Liver (tissue), 9 donors: Measurements from ENCODE around the gene INPP5F. TPM values are rescaled to one million over a fixed set of nuclear protein-coding genes. Genes with fewer than 3 reads are reported as not detected.

Experiments used
- DNase-seq: peaks from one replicate; pipeline ENCODE4 v3.0.0-alpha.2; 2017; ENCODE audit warnings: low spot score
- H3K27ac ChIP-seq, 2 donors: one replicate each; pipeline ENCODE4 v1.7.0; 2013; ENCODE audit warnings: inconsistent platforms in 2 of 2, low read length in 2 of 2, control low read depth in 1 of 2, low read depth in 1 of 2, mild to moderate bottlenecking in 1 of 2
- H3K27me3 ChIP-seq, 4 donors: one replicate each; pipeline versions ENCODE4 v1.6.1 to v1.7.0; 2013; ENCODE audit warnings: low read length in 3 of 4, inconsistent platforms in 1 of 4, mild to moderate bottlenecking in 1 of 4, moderate library complexity in 1 of 4; ENCODE audit not compliant: control insufficient read depth in 4 of 4, insufficient read depth in 4 of 4
- H3K36me3 ChIP-seq, 4 donors: one replicate each; pipeline versions ENCODE4 v1.6.1 to v1.7.0; 2013; ENCODE audit warnings: low read length in 3 of 4, mild to moderate bottlenecking in 3 of 4, low read depth in 1 of 4, moderate library complexity in 1 of 4; ENCODE audit not compliant: control insufficient read depth in 4 of 4, insufficient read depth in 3 of 4
- H3K4me1 ChIP-seq, 4 donors: one replicate each; pipeline versions ENCODE4 v1.6.1 to v1.7.0; 2013; ENCODE audit warnings: low read length in 3 of 4, mild to moderate bottlenecking in 3 of 4, moderate library complexity in 1 of 4; ENCODE audit not compliant: control insufficient read depth in 4 of 4, insufficient read depth in 4 of 4
- H3K4me3 ChIP-seq, 3 donors: one replicate each; pipeline versions ENCODE4 v1.6.1 to v1.7.0; 2013; ENCODE audit warnings: low read length in 3 of 3, control low read depth in 1 of 3, low read depth in 1 of 3, mild to moderate bottlenecking in 1 of 3
- H3K9ac ChIP-seq, 2 donors: one replicate each; pipeline ENCODE4 v1.7.0; 2013; ENCODE audit warnings: low read length in 2 of 2, mild to moderate bottlenecking in 2 of 2, moderate library complexity in 2 of 2, control low read depth in 1 of 2, low read depth in 1 of 2
- H3K9me3 ChIP-seq, 4 donors: one replicate each; pipeline versions ENCODE4 v1.6.1 to v1.7.0; 2013; ENCODE audit warnings: low read length in 3 of 4; ENCODE audit not compliant: control insufficient read depth in 4 of 4
- EGR1 ChIP-seq, 2 donors: IDR thresholded peaks; 2 replicates each; pipeline ENCODE4 v1.6.1; 2016 to 2018; ENCODE audit warnings: antibody characterized with exemption in 2 of 2, low read depth in 2 of 2
- FOXA1 ChIP-seq: IDR thresholded peaks from 2 replicates; pipeline ENCODE4 v1.6.1; 2016; ENCODE audit warnings: antibody characterized with exemption
- FOXA2 ChIP-seq: IDR thresholded peaks from 2 replicates; pipeline ENCODE4 v1.6.1; 2016; ENCODE audit warnings: antibody characterized with exemption
- GABPA ChIP-seq, 2 donors: IDR thresholded peaks in 1 of 2; conservative IDR thresholded peaks in 1 of 2; 2 replicates each; pipeline ENCODE4 v1.6.1; 2016; ENCODE audit warnings: antibody characterized with exemption in 2 of 2, mild to moderate bottlenecking in 1 of 2, moderate library complexity in 1 of 2
- HNF4A ChIP-seq, 2 donors: conservative IDR thresholded peaks; 2 replicates each; pipeline ENCODE4 v1.6.1; 2016; ENCODE audit warnings: antibody characterized with exemption in 2 of 2, mild to moderate bottlenecking in 2 of 2
- JUND ChIP-seq, 2 donors: IDR thresholded peaks; 2 replicates each; pipeline ENCODE4 v1.6.1; 2016; ENCODE audit warnings: antibody characterized with exemption in 2 of 2
- NR2F2 ChIP-seq: IDR thresholded peaks from 2 replicates; pipeline ENCODE4 v1.6.1; 2016; ENCODE audit warnings: antibody characterized with exemption
- RAD21 ChIP-seq, 2 donors: IDR thresholded peaks; 2 replicates each; pipeline ENCODE4 v1.6.1; 2016; ENCODE audit warnings: antibody characterized with exemption in 2 of 2, mild to moderate bottlenecking in 2 of 2
- RXRA ChIP-seq, 2 donors: IDR thresholded peaks; 2 replicates each; pipeline ENCODE4 v1.6.1; 2017 to 2018; ENCODE audit warnings: antibody characterized with exemption in 2 of 2, mild to moderate bottlenecking in 1 of 2
- SP1 ChIP-seq: IDR thresholded peaks from 2 replicates; pipeline ENCODE4 v1.6.1; 2018; ENCODE audit warnings: antibody characterized with exemption, mild to moderate bottlenecking
- YY1 ChIP-seq: IDR thresholded peaks from 2 replicates; pipeline ENCODE4 v1.6.1; 2016; ENCODE audit warnings: antibody characterized with exemption, mild to moderate bottlenecking
- WGBS: extraction: QIAGEN DNeasy Blood & Tissue Kit; methylation state at CpG from one replicate; pipeline ENCODE4 v1.1.7; 2013; 5-methylcytosine and 5-hydroxymethylcytosine counted together
- polyA plus RNA-seq, 2 donors: library from polyadenylated mRNA; stranded (reverse) in 1 of 2; unstranded in 1 of 2; fragments of 200-250 nt in 1 of 2; fragments of >200 nt in 1 of 2; fragmentation: Nextera tagmentation in 1 of 2; extraction: Ambion mirVana in 1 of 2; gene quantifications; one replicate each; pipeline versions ENCODE4 v1.2.1 to v1.2.3, GENCODE V29; 2013 to 2015
- total RNA-seq, 2 donors: library from RNA; depleted of rRNA; stranded (reverse); fragments of >200 nt; gene quantifications; one replicate each; pipeline ENCODE4 v1.2.3, GENCODE V29; 2014
- TF ChIP-seq, protein P1 (sequence below): fragments of 150-350 bp; IDR thresholded peaks from 2 replicates; pipeline ENCODE4 v1.5.1; 2017; ENCODE audit warnings: improper control_type of control experiment, low read depth, low read length; ENCODE audit not compliant: missing input control
- TF ChIP-seq, protein P2 (sequence below): IDR thresholded peaks from 2 replicates; pipeline ENCODE4 v1.6.1; 2016; ENCODE audit warnings: antibody characterized with exemption
- TF ChIP-seq, protein P3 (sequence below): IDR thresholded peaks from 2 replicates; pipeline ENCODE4 v1.6.1; 2016; ENCODE audit warnings: antibody characterized with exemption, mild to moderate bottlenecking
- TF ChIP-seq, protein P4 (sequence below): IDR thresholded peaks from 2 replicates; pipeline ENCODE4 v1.6.1; 2016; ENCODE audit warnings: antibody characterized with exemption
- donor health status: healthy.
- donor health status: healthy.
- donor health status: healthy.
- donor health status: healthy.
- donor health status: healthy.

The INPP5F gene
- total and polyA plus RNA-seq, 4 donors, result 1.1 to 8.1 (median 2.1) TPM

DNA sequence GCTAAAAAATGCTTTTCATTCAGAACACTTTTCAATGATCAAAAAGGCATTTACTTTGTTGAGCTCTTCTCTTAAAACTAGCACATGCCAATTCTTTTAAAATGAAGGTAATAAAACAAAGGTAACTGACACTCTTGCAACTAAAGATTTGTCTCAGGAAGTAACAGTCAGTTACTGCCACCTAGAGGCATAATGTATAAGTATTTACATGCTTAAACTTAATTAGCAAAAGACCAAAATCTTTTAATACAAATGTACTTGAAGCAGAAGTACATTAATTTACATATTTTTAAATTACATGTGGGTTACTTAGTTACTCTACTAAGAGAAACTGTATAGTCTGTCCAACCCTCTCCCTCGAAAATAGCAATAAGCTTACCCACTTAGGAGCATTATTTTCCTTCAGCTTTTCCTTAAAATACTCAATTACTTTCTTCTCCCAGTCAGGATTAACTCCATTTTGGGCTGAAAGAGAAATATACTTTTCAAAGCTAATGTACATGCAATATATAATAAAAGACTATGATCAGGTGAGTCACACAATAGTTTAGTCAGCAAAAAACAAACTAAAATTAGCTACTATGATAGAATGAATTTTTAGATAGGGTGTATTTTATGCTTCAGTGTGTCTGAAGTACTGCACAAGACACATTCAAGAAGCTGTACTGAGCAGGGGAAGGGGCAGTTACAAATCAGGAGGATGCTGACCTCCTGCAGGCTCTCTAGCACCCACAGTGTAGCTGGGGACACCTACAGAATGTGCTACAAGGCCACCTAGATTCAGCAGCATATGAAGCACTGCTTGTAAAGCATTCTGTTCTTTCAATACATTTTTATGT lies 133.8 kb downstream of the INPP5F start:
- H3K27me3 ChIP-seq, result no peaks in the 10 kb centered on the region
- no peak overlapping the region for H3K9ac ChIP-seq
- TF ChIP-seq NR2F2 (no peak), JUND (IDR thresholded peaks at IDR 0.05) (no peak), HNF4A (conservative IDR thresholded peaks at IDR 0.05) (no peak), RXRA (IDR thresholded peaks at IDR 0.05) (no peak), GABPA (IDR thresholded peaks at IDR 0.05 in 1 of 2, conservative IDR thresholded peaks at IDR 0.05 in 1 of 2) (no peak), YY1 (no peak), RAD21 (IDR thresholded peaks at IDR 0.05) (peak; percentile 76 to 78)
- TF ChIP-seq, protein P1, sequence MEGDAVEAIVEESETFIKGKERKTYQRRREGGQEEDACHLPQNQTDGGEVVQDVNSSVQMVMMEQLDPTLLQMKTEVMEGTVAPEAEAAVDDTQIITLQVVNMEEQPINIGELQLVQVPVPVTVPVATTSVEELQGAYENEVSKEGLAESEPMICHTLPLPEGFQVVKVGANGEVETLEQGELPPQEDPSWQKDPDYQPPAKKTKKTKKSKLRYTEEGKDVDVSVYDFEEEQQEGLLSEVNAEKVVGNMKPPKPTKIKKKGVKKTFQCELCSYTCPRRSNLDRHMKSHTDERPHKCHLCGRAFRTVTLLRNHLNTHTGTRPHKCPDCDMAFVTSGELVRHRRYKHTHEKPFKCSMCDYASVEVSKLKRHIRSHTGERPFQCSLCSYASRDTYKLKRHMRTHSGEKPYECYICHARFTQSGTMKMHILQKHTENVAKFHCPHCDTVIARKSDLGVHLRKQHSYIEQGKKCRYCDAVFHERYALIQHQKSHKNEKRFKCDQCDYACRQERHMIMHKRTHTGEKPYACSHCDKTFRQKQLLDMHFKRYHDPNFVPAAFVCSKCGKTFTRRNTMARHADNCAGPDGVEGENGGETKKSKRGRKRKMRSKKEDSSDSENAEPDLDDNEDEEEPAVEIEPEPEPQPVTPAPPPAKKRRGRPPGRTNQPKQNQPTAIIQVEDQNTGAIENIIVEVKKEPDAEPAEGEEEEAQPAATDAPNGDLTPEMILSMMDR, result peak; percentile 46
- TF ChIP-seq, protein P2, sequence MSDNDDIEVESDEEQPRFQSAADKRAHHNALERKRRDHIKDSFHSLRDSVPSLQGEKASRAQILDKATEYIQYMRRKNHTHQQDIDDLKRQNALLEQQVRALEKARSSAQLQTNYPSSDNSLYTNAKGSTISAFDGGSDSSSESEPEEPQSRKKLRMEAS, result no peak
- TF ChIP-seq, protein P3, sequence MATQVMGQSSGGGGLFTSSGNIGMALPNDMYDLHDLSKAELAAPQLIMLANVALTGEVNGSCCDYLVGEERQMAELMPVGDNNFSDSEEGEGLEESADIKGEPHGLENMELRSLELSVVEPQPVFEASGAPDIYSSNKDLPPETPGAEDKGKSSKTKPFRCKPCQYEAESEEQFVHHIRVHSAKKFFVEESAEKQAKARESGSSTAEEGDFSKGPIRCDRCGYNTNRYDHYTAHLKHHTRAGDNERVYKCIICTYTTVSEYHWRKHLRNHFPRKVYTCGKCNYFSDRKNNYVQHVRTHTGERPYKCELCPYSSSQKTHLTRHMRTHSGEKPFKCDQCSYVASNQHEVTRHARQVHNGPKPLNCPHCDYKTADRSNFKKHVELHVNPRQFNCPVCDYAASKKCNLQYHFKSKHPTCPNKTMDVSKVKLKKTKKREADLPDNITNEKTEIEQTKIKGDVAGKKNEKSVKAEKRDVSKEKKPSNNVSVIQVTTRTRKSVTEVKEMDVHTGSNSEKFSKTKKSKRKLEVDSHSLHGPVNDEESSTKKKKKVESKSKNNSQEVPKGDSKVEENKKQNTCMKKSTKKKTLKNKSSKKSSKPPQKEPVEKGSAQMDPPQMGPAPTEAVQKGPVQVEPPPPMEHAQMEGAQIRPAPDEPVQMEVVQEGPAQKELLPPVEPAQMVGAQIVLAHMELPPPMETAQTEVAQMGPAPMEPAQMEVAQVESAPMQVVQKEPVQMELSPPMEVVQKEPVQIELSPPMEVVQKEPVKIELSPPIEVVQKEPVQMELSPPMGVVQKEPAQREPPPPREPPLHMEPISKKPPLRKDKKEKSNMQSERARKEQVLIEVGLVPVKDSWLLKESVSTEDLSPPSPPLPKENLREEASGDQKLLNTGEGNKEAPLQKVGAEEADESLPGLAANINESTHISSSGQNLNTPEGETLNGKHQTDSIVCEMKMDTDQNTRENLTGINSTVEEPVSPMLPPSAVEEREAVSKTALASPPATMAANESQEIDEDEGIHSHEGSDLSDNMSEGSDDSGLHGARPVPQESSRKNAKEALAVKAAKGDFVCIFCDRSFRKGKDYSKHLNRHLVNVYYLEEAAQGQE, result no peak
- WGBS, result 88% methylated on average over 1 of the region's 1 CpG
- no peak for DNase-seq
- peaks cover 0 to 9% (median 0%) of the 10 kb centered on the region in 4 donors for H3K4me1 ChIP-seq
- H3K4me3 ChIP-seq, result no peak overlapping the region
- no peak overlapping the region for H3K27ac ChIP-seq
- peaks cover 2 to 9% (median 7%) of the 10 kb centered on the region in 4 donors for H3K36me3 ChIP-seq
- no peaks in the 10 kb centered on the region for H3K9me3 ChIP-seq

DNA sequence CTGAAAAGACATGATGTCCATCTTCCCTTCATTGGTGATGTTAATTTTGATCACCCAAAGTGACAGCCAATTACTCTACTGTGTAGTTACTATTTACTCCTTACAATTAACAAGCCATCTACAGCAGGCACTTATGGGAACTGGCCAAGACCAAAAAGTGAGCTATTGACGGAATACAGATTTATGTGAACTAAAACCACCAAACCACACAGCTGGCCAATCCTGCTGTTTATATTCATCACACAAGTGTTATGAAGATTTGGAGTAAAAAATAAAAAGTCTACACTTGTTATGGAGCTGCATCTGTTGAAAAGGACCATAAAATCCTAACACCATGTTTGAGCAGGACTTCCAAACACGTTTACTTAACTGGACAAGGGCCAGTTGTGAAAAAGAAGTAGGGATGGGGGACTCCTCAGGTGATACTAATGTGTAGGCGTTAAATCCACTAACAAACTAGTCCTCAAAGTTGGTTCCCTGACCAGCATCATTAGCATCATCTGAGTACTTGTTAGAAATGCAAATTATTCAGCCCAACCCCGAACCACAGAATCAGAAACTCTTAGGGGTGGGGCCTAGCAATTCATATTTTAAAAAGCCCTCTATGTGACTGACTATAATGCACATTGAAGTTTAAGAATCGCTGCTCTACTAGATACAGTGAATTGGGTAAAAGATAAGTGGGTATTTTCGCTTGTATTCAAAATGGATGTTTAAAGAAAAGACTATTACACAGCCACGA lies 135.2 kb downstream of the INPP5F start:
- 80% methylated on average over 7 of the region's 7 CpGs for WGBS
- DNase-seq, result no peak
- TF ChIP-seq GABPA (IDR thresholded peaks at IDR 0.05 in 1 of 2, conservative IDR thresholded peaks at IDR 0.05 in 1 of 2) (no peak), EGR1 (IDR thresholded peaks at IDR 0.05; ENCODE audit: low read depth in 2 of 2) (no peak), SP1 (no peak), FOXA1 (no peak), JUND (IDR thresholded peaks at IDR 0.05) (no peak), FOXA2 (no peak), RXRA (IDR thresholded peaks at IDR 0.05) (no peak), YY1 (no peak)
- TF ChIP-seq, protein P4, sequence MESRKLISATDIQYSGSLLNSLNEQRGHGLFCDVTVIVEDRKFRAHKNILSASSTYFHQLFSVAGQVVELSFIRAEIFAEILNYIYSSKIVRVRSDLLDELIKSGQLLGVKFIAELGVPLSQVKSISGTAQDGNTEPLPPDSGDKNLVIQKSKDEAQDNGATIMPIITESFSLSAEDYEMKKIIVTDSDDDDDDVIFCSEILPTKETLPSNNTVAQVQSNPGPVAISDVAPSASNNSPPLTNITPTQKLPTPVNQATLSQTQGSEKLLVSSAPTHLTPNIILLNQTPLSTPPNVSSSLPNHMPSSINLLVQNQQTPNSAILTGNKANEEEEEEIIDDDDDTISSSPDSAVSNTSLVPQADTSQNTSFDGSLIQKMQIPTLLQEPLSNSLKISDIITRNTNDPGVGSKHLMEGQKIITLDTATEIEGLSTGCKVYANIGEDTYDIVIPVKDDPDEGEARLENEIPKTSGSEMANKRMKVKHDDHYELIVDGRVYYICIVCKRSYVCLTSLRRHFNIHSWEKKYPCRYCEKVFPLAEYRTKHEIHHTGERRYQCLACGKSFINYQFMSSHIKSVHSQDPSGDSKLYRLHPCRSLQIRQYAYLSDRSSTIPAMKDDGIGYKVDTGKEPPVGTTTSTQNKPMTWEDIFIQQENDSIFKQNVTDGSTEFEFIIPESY, result no peak
- Histone ChIP-seq H3K27ac (no peak overlapping the region), H3K9ac (no peak overlapping the region), H3K4me1 (peaks cover 0 to 9% (median 0%) of the 10 kb centered on the region in 4 donors), H3K27me3 (no peaks in the 10 kb centered on the region), H3K4me3 (no peak overlapping the region), H3K36me3 (peaks cover 2 to 9% (median 5%) of the 10 kb centered on the region in 4 donors), H3K9me3 (no peaks in the 10 kb centered on the region)
